HG03103 (cell line): ENCODE measurements around the gene CALCB.

ENCODE experiments used
- ATAC-seq: cut with Tn5 transposase; IDR thresholded peaks from one replicate; pipeline ENCODE4 v1.9.1; 2021; ENCODE audit warnings: low read depth; ENCODE audit not compliant: unreplicated experiment

The CALCB gene

GRCh38 chr11:15114501-15115475 lies 41.4 kb downstream of the CALCB start, which contains the start of gene INSC:
INSC (plus strand) TSS chr11:15114923; CDS start chr11:15149175, 34,252 bp downstream.
- no peak for ATAC-seq

GRCh38 chr11:15115686-15116085 lies 42.3 kb downstream of the CALCB start:
- no peak for ATAC-seq

DNA sequence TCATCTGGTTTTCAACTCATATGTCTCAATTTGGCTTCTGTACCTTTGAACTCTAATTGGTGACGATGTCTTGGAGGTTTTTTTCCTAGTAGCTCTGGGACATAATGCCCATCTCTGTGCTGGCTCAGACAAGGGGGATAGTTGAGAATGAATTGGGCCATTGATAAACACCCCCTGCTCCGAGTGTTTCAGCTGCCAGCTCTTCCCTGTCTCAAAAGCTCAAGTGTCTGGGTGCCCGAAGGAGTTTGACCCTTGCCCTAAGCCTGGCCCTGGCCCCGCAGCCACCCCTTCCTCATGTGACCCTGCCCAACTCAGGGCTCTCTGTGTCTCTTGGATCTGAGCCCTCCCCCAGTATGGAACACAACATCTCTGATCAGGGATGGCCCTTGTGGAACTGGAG lies 44.4 kb downstream of the CALCB start:
- no peak for ATAC-seq

GRCh38 chr11:15118431-15118830 lies 45.0 kb downstream of the CALCB start:
- ATAC-seq = no peak

- no peak for ATAC-seq
Measured at GRCh38 chr11:15119352-15119751, 46.0 kb downstream of the CALCB start.

DNA sequence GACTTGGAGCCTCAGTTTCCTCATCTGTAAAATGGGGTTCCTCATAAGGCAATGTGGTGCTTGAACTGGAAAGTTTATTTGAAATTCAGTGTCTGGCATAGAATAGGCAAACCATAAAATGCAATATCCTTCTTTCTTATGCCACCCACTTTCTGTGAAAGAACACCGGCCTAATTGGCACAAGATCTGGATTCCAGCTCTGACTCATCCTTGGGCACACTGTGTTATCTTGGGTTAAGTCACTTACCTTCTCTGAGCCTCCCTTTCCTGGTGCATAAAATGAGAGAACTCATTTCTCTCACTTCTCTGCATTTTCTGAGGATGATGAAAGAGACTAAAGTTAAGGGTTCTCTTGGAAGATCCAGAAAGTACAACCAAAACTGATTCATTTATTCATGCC lies 46.4 kb downstream of the CALCB start:
- ATAC-seq = no peak

GRCh38 chr11:15123849-15124248 lies 50.5 kb downstream of the CALCB start:
- ATAC-seq = no peak

DNA sequence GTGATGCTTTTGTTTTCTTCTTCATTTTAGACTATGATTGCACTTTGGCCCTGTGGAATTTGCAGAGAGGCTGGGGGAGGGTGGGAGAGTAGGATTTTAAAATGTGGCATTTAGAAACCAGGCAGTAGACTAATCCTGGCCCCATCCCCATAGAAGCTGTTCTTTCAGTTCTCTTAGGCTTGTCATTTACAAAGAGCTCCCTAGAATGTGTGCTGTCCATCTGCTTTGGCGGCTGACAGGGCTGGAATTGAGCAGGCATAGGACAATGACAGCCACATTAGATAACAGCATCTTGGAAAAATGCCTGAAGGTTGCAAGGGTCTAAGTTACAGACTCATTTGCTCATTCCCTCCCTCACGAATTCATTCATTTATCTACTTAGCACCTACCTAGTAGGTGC lies 51.1 kb downstream of the CALCB start:
- no peak for ATAC-seq

GRCh38 chr11:15127341-15127740 lies 53.9 kb downstream of the CALCB start:
- ATAC-seq = no peak
